ENCODE results near the gene MED7.

- TF ChIP-seq CTCF (conservative IDR thresholded peaks at IDR 0.05; ENCODE audit: low read length) (no peak), EZH2phosphoT487 (IDR thresholded peaks at IDR 0.05; ENCODE audit: borderline replicate concordance, low read depth, low read length) (no peak)
Measured at GRCh38 chr5:157159209-157159751, 16.6 kb upstream of the MED7 start.

Data from OCI-LY7 (cell line).